Measurements from ENCODE around the gene RAI14.
A peak's percentile ranks its signal among the peaks of the same experiment; 100 is the strongest.

RAI14 gene

DNA sequence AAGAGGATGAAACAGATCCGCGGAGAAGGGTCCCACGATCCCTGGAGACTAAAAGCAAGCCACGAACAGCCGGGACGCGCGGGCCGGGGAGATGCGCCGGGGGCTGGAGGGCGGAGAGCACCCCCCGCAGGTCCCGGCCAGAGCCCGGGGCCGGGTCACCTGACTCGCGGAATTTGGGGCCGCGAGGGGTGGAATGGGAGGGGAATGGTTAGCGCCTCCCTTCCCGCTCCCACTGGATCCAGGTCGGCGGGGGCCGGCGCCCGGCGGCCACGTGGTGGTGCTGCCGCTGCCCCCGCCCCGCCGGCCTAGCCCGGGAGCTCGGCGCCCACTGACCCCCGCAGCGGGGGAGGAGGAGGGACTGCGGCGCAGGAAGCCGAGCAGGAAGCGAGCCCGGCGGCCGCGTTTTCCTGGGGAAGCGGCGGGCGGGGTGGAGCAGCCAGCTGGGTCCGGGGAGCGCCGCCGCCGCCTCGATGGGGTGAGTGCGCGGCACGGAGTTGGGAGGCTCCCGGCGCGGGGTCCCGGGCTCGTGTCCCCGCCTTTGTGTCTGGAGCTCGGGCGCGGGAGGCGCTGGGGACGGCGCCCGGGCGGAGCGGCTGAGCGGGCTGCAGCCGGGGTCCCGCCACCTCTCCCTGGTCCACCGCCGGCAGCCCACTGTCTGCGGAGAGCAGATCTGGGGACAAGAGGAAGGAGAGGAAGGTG lies at the start of gene RAI14:
Gene RAI14, plus strand, starts transcription at position 328 of the 699 bp plus-strand sequence. CDS start 30,592 bp downstream, outside the sequence.
- peak; percentile 34 for DNase-seq

DNA sequence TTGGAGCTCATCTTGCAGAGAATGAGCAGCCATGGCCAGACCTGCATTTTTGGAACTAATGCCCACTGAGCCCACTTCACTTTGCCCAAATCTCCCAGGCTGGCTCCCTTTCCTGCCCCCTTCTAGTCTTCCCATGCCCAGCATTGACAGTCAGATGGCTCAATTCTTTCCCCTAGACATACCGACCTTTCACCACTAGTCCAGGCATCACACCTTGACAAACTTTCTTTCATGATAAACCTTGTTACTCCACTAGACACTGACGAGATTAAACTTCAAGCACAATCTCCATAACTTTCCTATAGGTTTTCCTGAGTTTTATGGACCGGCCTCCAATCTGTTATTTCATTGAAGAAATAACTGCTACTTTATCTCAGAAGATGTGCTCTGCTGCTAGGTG lies 47.8 kb upstream of the RAI14 start:
- no peak for DNase-seq

DNA sequence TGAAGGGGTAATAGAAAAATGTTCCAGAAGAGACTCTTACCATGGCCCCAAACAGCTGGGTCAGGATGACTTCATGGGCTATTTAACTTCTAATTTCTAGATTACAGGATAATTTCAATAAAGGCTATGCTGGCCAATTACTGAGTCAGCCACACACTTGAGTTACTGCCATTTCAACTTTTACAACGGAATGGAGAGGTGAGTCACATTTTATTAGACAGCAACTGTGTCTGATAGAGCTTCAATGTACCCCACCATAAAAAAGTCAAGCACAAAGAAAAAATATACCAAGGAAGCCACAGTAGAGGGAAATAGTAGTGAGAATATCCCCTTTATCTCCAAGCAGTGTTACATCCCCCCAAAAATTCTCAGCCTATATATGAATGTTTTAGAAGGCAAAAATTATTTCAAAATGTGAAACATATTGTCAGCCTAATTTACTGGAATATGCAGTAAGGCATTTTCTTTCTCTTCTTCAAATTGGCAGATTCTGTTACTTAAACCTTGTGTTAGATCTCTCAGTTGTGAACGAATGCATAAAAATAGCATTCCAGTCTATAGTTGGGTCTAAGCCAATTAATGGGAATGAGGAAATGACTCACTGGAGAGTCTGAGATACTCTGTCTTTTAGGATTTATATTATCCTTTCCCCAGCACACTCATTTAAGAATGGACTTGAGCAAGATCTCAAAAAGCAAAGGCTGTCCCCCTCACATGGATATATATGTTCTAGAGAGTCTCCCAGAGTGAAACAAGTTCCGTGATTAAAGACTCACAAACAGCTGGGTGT lies 47.1 kb upstream of the RAI14 start:
- DNase-seq = no peak

DNA sequence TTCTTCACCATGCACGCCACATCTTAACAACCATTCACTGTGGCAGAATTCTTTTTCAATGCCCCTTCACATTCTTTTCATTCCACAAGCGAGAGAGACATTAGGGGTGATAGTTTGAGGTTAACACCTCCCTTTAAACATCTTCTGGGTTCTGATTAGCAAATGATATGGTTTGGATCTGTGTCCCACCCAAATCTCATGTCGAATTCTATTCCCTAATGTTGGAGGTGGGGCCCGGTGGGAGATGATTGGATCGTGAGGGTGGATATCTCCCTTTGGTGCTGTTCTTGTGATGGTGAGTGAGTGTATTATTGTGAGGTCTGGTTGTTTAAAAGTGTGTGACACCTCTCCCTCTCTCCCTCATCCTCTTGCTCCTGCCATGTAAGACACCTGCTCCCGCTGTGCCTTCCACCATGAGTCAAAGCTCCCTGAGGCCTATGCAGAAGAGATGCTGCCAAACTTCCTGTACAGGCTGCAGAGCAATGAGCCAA lies 46.1 kb upstream of the RAI14 start:
- no peak for DNase-seq

DNA sequence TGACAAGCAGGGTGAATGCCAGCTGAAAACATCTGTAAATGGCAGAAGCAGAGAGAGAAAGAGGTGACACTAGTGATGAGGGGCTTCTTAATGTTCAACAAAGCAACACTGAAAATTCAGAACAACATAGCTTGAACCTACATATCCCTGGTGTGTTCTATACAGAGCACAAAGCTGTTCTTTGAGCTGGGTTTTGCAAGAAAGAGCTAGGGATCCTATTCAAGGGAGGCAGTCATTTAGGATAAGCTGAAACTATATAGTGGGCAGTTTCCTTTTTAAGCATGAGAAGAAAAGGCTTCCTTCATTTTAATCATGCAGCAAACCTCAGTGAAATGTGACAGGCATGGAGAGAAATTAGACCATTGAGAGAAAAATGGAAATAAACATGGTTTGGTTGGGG lies 45.6 kb upstream of the RAI14 start:
- no peak for DNase-seq

DNA sequence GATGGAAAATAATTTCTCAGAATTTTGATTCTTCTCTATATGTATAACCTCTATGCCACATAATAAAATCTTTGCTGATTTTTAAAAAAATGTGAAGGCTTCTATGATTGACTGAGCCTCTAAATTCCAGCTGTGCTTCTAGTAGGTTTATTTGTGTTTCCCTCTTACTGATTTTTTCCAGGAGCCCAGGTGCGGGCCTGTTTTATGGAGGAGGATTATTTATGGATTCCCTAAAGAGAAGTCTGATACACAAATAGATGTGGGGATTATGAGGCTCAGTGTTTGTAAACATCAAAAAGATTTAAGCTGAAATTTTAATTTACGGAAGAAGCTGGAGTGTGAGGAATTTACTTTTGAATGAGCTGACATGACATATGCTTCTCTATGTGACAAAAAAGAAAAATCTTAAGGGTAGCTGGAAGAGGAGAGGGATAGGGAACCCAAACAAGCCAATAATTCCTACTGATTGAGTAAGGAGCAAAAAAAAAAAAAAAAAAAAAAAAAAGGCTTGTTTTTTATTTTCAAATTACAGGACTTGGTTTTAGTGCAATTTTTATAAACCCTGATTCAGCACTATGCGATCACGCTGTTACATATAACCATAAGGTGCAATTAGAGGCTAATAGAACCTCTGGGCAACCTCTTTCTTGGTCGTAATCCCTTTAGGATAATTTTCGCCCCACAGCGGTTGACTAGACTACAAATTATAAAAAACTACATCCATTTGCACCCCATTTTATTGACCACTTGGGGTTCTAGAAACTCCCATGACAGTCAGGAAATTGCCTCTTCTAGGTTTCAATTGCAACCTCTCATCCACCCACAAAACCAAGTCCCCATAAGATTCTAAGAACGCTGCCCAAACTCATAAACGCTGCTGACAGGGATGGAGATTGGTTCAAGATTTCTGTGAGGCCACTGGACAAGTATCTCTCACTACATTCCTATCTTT lies 44.4 kb upstream of the RAI14 start:
- no peak for DNase-seq

DNA sequence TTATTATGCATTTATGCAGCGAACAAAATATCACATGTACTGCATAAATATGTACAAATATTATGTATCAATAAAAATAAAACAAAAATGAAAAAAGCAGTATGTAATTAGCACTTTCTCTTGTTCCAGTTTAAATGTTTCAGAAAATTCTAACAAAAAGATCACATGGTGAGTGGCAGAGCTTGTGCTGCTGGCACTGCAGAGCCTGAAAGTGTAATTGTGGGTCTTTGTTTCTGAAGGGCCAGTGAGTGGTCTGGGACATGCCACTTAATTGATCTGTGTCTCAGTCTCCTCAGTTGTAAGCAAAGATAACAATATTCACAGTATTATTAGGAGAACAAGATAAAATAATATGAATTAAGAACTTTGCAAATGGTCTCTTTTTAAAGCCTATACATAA lies 39.5 kb upstream of the RAI14 start:
- no peak for DNase-seq

DNA sequence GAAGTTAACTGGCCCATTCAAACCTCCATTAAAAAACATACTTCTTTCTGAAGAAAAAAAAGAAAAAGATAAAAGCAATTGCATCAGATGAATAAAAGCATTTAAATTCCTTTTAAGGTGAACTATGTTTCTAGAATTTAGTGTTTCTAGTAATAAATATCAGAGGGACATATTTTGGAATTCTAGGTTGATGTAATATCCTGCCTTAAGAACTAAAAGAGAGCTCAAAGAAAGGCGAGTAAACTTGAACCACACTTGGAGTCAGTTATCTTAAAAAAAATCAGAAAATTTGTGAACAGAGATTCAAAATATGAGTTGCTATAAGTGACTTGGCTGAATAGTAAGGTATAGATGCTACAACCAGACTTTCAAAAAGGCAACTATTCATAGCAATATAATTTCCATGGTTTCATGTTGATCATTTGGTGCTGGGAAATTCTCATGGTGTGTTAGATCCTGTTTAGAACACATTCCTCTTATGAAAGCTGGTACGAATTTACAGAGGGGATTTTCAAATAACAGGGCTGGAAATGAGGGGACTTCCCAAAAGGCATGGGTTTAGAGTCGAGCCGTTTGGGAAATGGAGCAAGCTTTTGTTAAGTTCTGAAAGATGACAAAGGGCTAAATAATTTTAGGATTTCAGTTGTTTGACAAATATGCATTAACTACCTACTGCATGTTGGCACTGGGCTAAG lies 37.6 kb upstream of the RAI14 start:
- no peak for DNase-seq

DNA sequence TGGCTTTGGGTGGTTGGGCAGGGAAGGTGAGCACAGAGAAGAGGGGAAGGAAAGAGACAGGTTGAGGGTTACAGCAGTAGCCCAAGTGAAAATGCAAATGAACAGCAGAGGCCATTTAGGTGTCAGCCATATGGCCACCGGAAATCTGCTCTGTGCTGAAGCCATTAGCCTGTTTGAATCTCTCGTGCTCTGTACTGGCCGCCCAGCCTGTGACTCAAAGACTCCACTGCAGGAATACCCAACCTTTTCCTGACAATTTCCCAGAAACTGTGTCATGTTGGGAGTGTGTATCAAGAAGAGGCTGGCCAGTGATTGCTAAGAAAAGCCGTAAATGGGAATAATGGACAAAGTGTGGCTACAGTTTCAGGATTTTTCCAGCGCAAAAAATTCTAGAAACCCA lies 35.9 kb upstream of the RAI14 start:
- no peak for DNase-seq

DNA sequence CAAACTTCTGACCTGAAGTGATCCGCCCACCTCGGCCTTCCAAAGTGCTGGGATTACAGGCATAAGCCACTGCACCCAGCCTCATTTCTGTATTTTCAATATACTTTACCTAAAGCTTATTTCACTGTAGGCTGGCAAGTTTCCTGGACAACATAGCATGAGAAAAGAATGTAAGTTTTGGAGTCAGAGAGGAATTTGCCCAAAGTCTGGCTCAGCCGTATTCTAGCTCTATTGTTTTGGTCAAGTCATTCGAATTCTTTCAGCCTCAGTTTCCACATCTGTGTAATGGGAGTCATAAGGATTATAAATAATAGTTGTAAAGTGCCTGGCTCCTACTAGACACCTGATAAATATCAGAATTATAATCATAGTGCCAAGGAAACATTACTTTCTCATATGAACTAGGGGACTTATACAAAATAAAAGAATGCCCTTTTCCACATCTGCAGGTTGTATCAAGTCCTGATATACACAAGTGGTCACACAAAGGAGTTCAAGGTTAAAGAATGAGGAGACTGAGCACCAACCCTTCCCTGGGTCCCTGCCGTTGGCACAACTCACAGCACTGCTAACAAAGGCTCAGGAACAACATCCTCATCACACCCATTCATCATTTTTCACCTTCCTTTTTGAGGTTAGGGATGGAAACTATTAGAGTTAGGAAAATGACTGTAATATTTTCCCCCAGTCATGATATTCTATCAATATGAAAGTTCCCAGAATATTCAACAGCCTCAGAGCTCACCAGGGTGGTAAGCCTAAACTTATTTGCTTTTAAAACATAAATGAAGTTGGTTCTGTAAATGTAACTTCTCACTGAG lies 34.6 kb upstream of the RAI14 start:
- DNase-seq = no peak

DNA sequence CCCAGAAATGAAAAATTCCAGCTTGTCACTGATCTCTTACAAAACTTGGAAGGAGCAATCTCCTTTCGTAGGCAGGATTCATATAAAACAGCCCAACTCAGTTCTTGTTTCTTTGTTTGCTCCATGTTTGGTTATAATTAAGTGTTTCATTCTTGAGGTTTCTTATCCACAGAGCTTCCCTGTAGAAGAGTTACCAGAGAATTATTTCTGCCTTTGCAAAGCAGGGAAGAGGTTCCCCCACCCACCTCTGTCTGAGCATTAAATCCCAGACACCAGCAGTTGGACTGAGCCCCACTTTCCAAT lies 34.1 kb upstream of the RAI14 start:
- no peak for DNase-seq

DNA sequence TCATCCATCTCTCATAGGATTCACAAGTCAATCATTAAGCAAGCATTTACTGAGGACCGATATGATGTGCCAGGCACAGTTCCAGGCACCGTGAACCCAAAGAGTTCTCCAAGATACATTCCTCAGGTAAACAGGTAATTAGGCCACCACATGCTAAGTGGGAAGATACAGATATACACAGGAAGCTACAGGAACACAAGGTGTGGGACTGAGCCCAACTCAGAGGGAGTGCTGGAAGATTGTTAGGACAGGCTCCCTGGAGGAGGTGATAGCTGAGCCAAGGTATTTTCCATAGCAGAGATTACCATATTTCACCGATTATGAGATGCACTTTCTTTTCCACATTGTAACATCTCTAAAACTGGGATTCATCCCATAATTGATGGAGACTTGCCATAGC lies 31.4 kb upstream of the RAI14 start:
- DNase-seq = no peak

DNA sequence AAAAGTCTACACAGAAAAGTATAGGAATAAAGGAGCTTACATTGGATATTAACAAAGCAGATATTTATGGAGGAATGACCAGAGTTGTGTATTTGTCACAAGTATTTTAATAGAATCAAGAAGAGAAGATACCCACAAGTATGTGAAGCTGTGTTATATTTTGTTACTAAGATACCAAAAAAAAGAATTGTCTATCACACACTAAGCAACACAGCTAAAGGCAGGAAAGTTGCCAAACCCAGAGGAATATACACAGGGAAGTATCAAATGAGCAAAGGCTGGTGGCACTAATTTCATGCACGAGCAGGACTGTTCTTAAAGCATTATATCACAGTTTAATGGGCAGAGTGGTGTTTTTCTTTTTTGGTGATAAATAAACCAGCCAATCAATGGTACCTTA lies 30.9 kb upstream of the RAI14 start:
- DNase-seq = no peak

DNA sequence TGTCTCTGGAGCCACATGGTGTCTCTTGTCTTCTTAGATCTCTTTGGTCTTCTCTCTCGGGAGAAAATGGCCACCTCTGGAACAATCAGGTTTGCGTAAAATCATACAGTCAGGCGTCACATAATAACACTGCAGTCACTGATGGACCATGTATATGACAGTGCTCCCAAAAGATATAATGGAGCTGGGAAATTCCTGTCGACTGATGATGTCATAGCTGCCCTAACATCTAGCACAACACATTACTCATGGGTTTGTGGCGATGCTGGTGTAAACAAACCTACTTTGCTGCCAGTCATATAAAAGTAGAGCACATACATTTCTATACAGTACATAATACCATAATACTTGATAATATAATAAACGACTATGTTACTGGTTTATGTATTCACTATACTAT lies 30.1 kb upstream of the RAI14 start:
- no peak for DNase-seq

DNA sequence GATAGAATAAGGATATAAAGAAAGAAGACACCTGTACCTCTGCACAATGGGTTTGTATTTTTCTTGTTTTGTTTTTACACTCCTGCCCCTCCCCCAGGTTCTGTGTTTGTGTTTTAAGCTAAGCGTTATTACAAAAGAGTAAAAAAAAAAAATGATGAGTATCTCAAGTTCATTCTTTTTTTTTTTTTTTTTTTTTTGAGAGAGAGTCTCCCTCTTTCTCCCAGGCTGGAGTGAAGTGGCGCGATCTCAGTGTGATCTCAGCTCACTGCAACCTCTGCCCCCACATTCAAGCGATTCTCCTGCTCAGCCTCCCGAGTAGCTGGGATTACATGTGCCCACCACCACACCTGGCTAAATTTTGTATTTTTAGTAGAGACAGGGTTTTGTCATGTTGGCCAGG lies 29.4 kb upstream of the RAI14 start:
- DNase-seq = no peak

DNA sequence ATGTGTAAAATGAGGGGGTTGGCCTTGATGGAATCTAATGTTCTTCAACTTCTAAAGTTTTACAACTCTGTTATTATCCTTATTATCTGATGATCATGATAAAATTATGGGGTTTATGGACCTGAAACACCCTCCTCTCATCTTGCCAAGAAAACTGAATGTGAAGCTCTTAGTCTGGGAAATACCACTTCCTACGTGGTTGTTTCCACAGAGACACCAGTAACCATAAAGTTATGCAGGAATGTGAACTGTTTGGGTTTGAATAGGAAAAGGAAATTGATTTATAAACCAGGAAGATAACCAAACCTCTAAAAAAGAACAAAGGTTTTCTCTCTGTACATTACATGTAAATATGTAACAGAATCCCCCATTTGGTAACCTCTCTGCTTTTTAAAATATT lies 28.3 kb upstream of the RAI14 start:
- DNase-seq = no peak

DNA sequence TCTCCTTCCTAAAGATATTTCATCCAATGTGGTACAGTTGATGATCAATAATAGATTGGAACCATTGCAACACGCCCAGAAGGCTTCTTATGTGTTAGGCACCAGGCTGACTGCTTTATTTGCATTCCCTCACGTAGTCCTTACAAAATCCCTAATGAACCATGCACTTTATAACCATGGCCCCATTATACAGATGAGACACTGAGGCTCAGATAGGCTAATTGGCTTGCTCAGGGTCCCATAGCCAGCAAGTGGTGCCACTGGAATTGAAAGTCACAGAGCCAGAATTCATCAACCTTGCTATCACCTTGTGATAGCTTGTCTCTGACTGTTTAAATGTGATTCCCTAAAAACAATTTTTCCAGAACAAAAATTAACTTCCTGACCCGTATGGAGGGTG lies 27.8 kb upstream of the RAI14 start:
- DNase-seq = no peak

DNA sequence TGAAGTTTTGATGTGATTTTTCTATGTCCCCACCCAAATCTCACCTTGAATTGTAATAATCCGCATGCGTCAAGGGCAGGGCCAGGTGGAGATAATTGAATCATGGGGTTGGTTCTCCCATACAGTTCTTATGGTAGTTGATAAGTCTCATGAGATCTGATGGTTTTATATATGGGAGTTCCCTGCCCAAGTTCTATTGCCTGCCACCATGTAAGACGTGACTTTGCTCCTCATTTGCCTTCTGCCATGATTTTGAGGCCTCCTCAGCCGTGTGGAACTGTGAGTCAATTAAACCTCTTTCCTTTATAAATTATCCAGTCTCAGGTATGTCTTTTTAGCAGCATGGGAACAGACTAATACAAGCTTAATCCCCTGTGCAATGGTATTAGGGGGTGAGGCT lies 25.5 kb upstream of the RAI14 start:
- DNase-seq = no peak

DNA sequence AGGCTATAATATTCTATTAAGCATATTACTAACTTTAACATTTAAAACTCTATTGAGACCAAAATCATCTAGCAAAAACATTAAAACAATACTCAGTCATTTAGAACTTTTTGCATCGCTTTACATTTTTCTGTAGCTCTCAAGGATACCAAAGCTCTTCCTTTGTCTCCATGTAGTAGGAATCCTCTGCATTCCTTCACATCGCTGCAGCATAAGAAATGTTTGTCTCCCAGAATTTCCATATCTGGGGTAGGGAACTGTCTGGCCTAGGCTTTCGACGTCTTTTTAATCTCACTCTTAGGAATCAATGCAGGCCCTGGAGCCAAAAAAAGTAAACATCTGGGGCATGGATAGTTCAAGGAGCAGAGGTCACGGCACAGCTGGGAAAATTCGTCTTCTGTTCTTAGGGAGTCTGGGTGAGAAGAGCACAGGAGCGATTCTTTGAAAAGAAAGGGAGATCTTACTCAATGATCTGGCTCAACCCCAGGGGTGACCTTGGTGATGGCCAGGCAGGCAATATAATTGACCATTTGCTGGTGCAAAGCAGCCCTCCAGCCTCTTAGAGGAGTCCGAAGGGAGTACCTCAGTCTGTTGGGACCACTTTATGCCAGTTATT lies 23.2 kb upstream of the RAI14 start:
- no peak for DNase-seq

DNA sequence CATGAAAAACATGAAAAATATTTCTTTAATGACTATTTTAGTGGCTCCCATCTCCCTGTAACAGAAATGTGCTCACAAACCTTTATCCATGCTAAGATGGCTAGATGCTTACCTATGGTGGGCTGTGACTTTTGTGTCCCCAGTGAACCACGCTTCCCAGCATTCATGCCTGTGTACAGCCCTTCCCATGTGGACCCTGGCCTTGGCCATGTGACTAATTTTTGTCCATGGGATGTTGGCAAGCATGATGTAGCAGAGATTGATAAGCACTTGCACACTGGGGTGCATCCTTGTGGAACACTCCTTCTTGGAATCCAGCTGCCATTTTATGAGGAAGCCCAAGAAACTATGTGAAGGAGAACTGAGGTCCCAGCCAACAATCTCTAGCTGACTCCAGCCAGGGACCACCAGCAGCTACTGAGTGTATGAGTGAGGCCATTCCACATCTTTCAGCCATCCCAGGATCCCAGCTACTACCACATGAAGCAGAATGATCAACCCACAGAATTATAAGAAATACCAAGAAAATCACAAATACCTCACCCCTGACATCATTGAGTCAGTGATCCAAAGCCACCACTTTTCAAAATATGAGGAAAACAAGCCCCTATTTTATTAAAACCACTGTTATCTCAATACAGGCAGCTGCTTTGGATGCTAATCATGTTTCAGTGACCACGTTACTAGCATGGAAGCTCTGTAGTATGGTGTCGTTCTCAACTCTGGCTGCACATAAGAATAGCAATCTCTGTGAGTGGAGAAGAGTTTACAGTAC lies 16.1 kb upstream of the RAI14 start:
- DNase-seq = no peak

Data from activated CD4-positive, alpha-beta T cell treated with anti-CD3 and anti-CD28 coated beads for 48 hours (primary cell).